Activated CD4-positive, CD25-positive, alpha-beta regulatory T cell treated with anti-CD3 and anti-CD28 coated beads, Interleukin-2, amount 50 U/mL, for 72 hours (primary cell): ENCODE measurements around the gene DGKI.

Source experiments
- DNase-seq: peaks from one replicate; pipeline ENCODE4 v3.0.0; 2021

DGKI gene

GRCh38 chr7:137846827-137847567, at the start of gene DGKI:
DGKI (minus strand) TSS chr7:137846974.
- no peak for DNase-seq

GRCh38 chr7:137895301-137896221, 48.8 kb upstream of the DGKI start:
- no peak for DNase-seq

GRCh38 chr7:137893143-137893742, 46.5 kb upstream of the DGKI start:
- DNase-seq, result no peak

- no peak for DNase-seq
These were observed 44.4 kb upstream of the DGKI start for GRCh38 chr7:137891016-137891655.

GRCh38 chr7:137890449-137890921, 43.7 kb upstream of the DGKI start:
- no peak for DNase-seq

- DNase-seq, result no peak
These were observed 41.5 kb upstream of the DGKI start for GRCh38 chr7:137888241-137888640.

GRCh38 chr7:137886746-137887145, 40.0 kb upstream of the DGKI start:
- no peak for DNase-seq

GRCh38 chr7:137886281-137886680, 39.5 kb upstream of the DGKI start:
- DNase-seq, result no peak

GRCh38 chr7:137885678-137886077, 38.9 kb upstream of the DGKI start:
- DNase-seq, result no peak

GRCh38 chr7:137882806-137883205, 36.0 kb upstream of the DGKI start:
- DNase-seq, result no peak

- no peak for DNase-seq
These were observed 35.5 kb upstream of the DGKI start for GRCh38 chr7:137882261-137882668.

- DNase-seq, result no peak
These were observed 35.0 kb upstream of the DGKI start for GRCh38 chr7:137881607-137882260.

GRCh38 chr7:137880432-137880831, 33.7 kb upstream of the DGKI start:
- DNase-seq, result no peak

GRCh38 chr7:137879357-137880158, 32.8 kb upstream of the DGKI start:
- DNase-seq, result no peak

- DNase-seq, result no peak
These were observed 31.7 kb upstream of the DGKI start for GRCh38 chr7:137878333-137878961.

- no peak for DNase-seq
These were observed 30.4 kb upstream of the DGKI start for GRCh38 chr7:137877027-137877675.

- DNase-seq, result no peak
These were observed 29.0 kb upstream of the DGKI start for GRCh38 chr7:137875746-137876145.

- no peak for DNase-seq
These were observed 27.4 kb upstream of the DGKI start for GRCh38 chr7:137873979-137874777.

GRCh38 chr7:137873524-137873923, 26.8 kb upstream of the DGKI start:
- DNase-seq, result no peak
